HG02623 (cell line): Measurements from ENCODE around the gene PPIA.

Experiments
- ATAC-seq: cut with Tn5 transposase; IDR thresholded peaks from one replicate; pipeline ENCODE4 v1.9.1; 2021; ENCODE audit warnings: moderate library complexity; ENCODE audit not compliant: unreplicated experiment

The PPIA gene

DNA sequence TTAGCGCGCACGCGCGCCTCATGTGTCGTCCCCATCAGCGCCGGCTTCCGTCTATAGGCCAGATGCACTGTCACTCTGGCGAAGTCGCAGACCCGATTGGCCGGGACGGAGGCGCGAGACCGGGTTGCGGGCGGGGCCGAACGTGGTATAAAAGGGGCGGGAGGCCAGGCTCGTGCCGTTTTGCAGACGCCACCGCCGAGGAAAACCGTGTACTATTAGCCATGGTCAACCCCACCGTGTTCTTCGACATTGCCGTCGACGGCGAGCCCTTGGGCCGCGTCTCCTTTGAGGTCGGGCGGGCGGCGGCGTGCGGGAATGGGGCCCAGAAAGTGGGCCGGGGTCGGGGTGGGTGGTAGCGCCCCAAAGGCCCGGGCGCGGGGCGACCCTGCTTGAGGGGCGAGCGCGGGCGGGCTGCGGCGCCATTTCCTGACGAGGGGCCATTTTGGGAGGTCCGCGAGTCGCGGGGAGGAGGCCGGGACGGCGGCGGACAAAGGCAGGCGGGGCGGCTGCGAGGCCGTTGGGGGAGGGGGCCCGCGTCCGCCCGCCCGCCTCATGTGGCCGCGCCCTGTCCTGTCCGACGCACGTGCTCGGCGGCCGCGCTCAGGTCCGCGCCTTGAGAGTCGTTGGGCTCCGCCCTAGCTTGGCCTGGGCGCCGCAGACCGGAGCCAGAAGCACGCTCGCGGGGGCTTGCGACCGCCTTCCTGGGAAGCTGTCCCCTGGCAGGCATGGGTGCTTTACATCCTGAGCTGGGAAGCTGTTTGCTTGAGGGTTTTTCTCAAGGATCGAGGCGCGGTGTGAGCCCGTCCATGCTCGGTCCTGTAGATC lies at the start of gene PPIA:
PPIA (plus strand) TSS at position 178 of the 825 bp plus-strand sequence; CDS start at position 222, 44 bp downstream.
- ATAC-seq = peak; percentile 88

DNA sequence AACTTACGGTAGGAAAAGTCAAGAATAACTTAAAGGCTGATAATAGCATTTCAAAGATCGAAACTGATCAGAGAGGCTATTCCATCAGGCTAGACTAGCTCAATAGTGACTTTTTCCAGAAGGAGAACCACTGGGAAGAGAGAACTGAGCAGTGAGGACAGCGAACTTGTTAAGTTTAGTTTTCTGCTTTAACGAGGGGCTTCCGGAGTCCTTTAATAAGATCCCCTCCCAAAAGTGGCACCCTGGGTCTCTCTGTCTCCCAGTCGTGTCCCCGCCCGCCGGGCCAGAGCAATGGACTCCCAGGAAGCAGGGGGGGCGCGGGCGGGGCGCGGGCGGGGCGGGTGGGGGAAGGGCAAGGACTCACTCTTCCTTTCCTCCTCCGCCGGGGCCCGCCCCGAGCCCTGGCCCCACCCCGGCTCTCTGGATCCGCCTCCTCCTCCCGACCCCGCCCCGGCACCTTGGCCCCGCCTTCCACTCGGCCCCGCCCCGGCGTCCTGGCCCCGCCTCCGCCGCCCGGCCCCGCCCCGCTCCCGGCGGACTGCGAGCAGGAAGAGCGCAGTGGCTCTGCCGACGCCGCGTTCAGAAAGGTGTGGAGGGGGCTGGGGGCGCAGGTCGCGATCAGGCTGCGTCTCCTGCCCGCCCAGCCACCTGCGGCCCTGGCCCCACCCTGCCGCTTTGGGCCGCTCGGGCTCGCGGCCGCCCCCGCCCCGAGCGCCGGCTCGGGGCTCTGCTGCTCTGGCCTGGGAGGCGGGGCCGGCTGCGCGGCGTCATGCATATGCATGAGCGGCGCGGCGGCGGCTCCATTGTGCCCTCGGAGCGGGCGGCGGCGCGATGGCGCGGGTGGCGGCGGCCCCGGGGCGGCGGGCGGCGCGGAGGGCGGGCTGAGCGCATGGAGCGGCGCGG lies 48.2 kb upstream of the PPIA start, which contains the start of gene ZMIZ2:
ZMIZ2 (plus strand) TSS at position 803 of the 903 bp plus-strand sequence. CDS start 7,403 bp downstream, outside the sequence.
- peak; percentile 64 for ATAC-seq

DNA sequence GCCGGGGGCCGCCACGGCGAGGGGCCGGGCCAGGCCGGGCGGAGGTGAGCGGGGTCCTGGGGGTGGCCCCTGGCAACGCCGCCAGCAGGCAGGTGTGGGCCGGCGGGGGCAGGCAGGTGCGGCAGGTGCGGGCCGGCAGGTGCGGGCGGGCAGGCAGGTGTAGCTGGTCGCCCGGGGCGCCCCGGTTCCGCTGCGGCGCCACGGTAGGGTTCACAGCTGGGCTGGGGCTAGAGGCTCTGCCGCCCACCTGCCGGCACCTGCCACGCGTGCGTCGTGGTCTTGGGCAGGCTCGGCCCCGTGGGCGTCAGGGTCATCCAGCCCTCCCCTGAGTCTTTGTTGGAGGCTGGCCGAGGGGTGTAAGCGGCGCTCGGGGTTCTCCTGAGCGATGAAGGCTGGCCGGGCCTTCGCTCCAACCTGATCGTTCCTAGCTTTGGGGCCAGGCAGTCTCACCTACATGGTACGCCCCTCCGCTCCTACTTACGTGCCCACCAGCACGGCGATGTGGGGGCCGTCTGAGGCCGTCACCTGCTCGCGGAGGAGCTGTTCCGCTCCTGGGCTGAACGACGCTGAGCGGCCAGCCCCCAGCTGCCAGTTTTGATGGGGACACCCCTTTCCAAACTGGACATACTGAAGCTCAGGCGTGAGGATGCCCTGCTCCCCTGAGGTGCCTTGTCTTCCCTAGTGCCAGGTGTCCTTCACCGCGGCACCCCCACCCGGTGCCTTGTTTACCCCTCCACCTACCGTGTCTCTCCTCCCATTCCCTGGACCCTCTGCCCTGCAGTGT lies 47.3 kb upstream of the PPIA start:
- ATAC-seq = peak; percentile 12

DNA sequence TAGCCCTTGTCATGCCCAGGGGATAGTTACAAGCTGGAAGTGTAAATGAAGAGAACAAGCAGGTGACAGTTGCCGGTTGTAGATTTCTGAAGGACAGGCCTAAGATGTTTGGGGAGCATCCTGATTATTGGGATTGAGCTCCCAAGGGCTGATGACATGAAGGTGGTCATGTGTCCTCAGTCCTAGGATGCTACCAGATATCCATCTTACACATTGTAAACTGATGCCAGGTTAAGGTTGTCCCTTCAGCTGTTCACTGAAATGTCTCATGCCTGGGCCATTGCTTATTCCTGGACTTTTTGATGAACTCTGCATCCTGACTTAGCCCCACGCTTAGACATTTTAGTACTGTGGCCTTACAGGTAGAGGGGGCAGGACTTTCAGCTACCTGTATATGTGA lies 46.5 kb upstream of the PPIA start:
- no peak for ATAC-seq

DNA sequence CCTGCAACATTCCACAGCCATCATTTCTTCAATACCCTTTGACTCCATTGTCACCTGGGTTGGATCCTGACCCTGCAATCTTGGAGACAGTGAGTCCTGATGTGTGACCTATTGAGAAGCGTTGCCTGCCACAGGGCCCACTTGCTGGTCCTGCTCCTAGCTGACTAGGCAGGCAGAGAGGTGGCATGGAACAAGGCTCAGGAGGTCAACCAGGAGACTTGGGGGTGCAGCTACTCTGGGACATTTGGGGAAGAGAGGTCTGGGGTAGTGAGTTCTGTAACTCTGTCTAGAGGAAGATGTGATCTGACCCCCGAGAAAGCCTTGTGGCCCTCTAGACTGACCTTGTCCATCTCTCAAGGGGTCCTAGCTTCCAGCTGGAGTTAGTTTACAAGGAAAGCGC lies 46.1 kb upstream of the PPIA start:
- ATAC-seq = no peak

DNA sequence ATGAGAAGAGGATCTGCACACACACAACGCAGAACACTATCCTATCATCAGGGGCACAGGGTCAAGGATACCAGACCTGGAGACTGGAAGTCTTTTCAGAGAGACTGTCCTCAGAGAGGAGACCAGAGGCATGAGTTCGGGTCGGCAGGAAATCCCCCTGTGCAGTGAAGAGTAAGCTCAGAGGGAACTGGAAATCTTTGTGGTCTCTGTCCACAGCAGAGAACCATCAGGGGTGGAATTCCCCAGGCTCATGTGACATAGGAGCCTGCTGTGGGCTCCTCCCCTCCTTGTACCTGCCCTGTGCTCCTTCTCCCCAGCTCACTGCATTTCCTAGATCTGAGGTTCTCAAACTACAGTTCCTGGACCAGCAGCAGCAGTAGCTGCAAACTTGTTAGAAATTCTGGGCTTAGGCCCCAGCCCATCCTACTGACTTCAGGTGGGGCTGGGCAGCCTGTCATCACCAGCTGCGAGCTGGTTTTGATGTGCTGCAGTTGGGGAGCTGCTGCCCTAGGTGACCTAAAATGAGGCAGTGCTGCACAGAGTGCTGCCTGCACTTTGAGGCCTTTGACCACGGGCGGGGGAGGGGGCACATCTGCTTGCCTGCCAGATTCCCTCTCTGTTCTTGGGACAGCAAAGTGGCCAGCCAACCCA lies 45.4 kb upstream of the PPIA start:
- peak; percentile 54 for ATAC-seq

DNA sequence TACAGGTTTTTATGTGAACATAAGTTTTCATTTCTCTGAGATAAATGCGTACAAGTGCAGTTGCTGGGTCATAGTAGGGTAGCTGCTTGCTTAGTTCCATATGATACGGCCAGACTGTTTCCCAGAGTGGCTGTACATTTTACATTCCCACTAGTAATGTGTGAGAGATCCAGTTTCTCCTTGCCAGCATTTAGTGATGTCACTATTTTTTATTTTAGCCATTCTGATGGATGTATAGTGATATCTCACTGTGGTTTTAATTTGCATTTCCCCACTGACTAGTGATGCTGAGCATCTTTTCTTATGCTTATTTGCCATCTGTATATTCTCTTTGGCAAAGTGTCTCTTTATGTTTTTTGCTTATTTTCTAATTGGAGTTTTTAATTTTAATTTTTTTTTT lies 43.7 kb upstream of the PPIA start:
- ATAC-seq = no peak

DNA sequence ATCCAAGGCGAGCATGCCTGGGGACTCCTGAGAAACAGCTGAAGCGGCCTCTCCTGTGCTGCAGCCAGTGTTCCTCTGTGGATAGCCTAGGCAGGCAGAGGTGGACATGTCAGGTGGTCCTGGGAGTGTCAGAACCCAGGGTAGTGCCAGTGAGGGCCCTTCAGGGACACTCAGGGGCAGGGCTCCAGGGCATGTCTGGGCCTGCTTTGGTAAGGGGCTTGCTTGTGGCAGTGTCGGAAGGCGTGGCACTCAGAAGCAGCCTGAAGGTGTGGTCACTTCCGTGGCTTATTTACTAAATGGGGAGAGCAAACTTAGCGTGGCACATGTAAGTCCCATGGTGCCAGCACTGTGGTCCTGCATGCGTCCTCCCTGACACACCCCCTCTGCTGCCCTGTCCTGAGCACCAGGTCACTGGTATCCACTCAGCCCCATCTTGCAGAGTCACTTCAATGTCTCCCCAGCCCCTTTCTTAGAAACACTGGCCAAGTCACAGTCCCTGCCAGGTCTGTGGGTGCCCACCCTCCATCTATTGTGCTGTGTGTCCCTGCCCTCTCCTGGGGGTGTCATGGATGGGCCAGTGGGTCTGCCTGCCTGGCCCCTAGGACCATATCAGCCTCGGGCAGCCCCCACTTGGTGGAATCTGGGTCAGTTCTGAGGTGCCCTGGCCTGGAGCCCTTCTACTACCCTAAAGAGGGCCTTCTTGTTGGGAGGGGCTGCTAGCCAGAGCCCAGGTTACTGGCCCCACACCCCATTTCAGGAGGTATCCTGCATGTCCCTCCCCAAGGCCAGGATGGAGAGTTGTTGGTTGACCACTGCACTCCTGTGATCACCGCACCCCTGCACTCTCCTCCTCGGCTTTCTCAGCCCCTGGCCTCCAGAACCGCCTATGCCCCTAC lies 41.4 kb upstream of the PPIA start:
- no peak for ATAC-seq

DNA sequence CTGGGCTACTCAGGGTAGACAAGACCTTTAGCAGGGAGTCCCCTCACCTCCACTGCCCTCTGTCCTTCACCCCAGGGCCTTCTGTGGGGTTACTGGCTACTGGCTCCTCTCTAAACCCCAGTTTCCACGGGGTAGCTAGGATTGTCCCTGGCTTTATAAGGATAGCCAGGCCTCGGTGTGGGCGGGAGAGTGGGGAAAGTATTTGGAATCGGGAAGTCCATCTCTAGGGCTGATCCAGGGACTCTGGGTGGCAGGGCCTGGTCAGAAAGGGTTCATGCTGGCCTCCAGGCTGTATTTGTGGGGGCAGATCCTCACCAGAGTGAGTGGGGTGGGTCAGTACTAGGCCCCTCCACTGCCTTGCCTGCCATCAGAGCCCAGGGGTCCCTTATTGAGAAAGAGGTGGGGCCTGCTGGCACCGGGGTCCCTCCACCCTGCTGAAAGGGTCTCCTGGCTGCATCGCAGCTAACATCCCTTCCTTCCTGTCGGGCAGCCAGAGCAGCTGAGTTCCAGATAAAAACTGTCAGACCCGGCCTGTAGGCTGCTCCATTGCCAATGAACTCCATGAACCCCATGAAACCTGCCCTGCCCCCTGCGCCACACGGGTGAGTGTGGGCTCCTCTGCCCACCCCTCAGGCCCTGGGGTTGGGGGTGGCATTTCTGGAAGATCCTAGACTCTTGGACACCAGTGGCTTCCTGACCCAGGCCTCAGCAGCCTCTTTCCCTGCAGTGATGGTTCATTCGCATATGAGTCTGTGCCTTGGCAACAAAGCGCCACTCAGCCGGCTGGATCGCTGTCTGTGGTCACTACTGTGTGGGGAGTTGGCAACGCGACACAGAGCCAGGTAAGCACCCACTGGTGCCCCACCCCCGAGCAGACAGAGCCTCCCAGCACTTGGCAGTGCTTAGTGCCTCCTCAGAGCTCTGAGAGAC lies 40.5 kb upstream of the PPIA start:
- no peak for ATAC-seq

DNA sequence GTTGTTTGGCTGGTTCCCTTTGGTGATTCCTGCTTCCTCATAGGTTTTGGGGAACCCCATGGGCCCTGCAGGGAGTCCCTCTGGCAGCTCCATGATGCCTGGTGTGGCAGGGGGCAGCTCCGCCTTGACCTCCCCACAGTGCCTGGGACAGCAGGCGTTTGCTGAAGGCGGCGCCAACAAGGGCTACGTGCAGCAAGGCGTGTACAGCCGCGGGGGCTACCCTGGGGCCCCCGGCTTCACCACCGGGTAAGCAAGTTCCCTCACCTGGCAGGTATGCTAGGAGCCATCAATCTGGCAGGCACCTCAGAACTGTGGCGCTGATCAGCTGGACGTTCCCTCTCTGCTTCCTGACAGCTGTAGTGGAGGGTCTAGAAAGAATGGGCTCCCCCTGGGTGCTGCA lies 39.6 kb upstream of the PPIA start:
- ATAC-seq = no peak

DNA sequence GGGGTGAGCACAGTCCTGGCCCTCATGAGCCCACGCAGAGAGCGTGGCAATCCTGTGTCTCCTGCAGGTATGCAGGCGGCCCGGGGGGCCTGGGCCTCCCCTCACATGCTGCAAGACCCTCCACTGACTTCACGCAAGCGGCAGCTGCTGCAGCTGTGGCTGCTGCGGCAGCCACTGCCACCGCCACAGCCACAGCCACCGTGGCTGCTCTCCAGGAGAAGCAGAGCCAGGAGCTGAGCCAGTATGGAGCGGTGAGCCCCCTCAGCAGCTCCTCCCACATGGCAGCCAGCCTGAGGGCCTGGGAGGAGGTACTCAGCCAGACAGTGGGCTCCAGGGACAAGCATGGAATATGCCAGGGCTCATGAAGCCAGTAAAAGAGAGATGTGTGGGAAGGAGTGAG lies 39.2 kb upstream of the PPIA start:
- ATAC-seq = no peak

DNA sequence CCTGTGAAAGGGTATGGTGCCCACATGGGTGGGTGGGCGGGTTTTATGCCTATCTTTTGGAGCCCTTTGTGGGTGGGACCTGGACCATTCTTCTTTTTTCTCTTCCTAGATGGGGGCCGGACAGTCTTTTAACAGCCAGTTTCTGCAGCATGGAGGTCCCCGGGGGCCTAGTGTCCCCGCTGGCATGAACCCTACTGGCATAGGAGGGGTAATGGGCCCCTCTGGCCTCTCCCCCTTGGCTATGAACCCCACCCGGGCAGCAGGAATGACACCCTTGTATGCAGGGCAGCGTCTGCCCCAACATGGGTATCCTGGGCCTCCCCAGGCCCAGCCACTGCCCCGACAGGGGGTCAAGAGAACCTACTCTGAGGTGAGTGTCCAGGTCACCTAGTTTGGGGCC lies 38.7 kb upstream of the PPIA start:
- ATAC-seq = no peak

DNA sequence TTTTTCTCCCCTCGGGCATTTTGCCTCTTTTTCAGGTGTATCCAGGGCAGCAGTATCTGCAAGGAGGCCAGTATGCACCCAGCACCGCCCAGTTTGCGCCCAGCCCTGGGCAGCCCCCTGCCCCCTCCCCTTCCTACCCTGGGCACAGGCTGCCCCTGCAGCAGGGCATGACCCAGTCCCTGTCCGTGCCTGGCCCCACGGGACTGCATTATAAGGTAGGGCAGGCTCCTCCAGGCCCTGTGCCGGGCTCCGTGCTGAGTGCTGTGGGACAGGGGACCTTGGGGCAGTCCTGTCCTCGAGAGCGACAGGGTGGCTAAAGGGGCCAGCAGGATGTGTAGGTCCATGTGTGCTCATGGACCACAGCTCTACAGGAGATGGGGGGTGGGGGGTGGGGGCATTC lies 37.2 kb upstream of the PPIA start:
- no peak for ATAC-seq

DNA sequence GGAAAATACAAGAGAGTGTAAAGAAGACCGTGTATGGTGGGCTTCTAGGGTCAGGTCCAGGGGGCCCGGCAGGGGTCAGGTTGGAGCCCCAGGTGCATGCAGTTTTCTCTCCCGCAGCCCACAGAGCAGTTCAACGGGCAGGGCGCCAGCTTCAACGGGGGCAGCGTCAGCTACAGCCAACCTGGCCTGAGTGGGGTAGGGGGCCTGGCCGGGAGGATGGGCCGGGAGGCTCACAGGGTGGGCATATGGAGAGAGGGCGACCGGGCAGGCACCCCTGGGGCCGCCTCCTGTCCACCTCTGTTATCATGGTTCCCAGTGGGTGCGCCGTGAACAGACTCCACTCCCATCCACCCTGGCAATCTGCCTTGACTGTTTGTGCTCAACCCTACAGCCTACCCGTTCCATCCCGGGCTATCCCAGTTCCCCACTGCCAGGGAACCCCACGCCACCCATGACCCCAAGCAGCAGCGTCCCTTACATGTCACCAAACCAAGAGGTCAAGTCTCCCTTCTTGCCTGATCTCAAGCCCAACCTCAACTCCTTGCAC lies 36.4 kb upstream of the PPIA start:
- ATAC-seq = no peak

DNA sequence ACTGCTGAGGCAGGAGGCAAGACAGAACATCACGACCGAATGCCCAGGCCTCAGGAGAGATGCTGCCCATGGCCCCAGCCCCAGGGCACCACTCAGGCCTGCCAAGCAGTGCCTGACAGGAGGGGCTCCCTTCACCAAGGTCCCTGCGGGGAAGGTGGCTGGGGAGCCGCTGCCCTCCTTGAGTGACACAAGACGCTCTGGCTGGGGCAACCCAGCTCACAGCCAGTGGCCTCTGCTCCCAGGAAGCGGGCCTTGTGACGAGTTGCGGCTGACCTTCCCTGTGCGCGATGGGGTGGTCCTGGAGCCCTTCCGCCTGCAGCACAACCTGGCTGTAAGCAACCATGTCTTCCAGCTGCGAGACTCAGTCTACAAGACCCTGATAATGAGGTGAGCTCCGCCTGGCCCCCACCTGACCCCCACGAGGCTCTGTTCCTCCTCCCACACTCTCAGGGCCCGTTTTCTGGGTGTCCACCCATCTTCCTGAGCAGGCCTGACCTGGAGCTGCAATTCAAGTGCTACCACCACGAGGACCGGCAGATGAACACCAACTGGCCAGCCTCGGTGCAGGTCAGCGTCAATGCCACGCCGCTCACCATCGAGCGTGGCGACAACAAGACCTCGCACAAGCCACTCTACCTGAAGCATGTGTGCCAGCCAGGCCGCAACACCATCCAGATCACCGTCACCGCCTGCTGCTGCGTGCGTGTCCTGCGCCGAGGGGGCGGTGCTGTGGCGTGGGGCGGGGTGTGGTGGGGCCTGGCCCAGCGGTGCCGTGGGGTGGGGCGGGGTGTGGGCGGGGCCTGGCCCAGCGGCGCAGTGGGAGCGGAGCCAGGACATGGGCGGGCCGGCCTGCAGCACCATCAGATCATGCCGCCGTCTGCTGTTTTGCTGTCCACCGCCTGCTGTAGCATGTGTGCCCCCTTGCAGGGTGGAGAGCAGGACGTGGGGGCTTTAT lies 35.0 kb upstream of the PPIA start:
- no peak for ATAC-seq

DNA sequence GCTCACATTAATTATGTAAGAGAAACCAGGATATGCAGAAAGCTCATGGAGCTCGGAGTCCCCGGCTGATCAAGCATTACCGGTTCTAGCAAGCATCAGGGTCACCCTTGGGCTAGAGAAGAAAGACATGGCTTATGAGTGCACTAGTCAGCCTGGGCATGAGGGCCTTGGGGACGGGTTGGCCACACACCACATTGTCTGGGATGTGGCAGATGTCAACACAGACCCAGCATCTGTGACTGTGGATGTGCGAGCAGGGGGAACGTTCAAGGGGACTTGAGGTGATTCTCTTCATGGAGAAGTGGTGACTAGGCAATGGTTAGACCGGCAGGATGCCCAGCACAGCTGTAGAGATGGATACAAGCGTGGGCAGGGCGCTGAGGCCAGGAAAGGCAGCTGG lies 34.2 kb upstream of the PPIA start:
- no peak for ATAC-seq
